ENCODE results near the gene CD83. TPM values are rescaled to one million over a fixed set of nuclear protein-coding genes. Genes with fewer than 3 reads are reported as not detected.

Gene CD83
- total and polyA plus RNA-seq, 4 donors, result 14.5 to 31.1 (median 25.1) TPM

GRCh38 chr6:14079971-14080370 lies 37.6 kb upstream of the CD83 start:
- no peaks in the 10 kb centered on the region for H3K9me3 ChIP-seq (ENCODE audit: control insufficient read depth in 4 of 4, insufficient read depth in 3 of 4, low read length in 3 of 4)
- H3K4me1 ChIP-seq (ENCODE audit: control insufficient read depth in 5 of 5, insufficient read depth in 5 of 5, low read length in 5 of 5), result peaks cover 0 to 3% (median 0%) of the 10 kb centered on the region in 5 donors
- H3K4me3 ChIP-seq, result no peak overlapping the region
- H3K9ac ChIP-seq (ENCODE audit: insufficient read depth in 1 of 2, low read length in 2 of 2), result no peak overlapping the region
- WGBS, 2 donors, result 64 to 74% methylated on average over 3 of the region's 3 CpGs
- TF ChIP-seq CTCF (IDR thresholded peaks at IDR 0.05; ENCODE audit: control extremely low read depth, extremely low read depth), result no peak
- H3K36me3 ChIP-seq (ENCODE audit: control insufficient read depth in 4 of 4, insufficient read depth in 4 of 4, low read length in 4 of 4), result no peaks in the 10 kb centered on the region
- no peaks in the 10 kb centered on the region for H3K27me3 ChIP-seq (ENCODE audit: control insufficient read depth in 3 of 3, insufficient read depth in 3 of 3, low read length in 2 of 3)
- no peak for ATAC-seq (ENCODE audit: insufficient read depth, low FRiP score)
- DNase-seq, result no peak
- H3K27ac ChIP-seq (ENCODE audit: low read depth in 1 of 2, low read length in 1 of 2), result no peak overlapping the region

GRCh38 chr6:14081126-14081525 lies 36.4 kb upstream of the CD83 start:
- Histone ChIP-seq H3K36me3 (ENCODE audit: control insufficient read depth in 4 of 4, insufficient read depth in 4 of 4, low read length in 4 of 4) (no peaks in the 10 kb centered on the region), H3K9me3 (ENCODE audit: control insufficient read depth in 4 of 4, insufficient read depth in 3 of 4, low read length in 3 of 4) (no peaks in the 10 kb centered on the region), H3K27ac (ENCODE audit: low read depth in 1 of 2, low read length in 1 of 2) (no peak overlapping the region), H3K9ac (ENCODE audit: insufficient read depth in 1 of 2, low read length in 2 of 2) (no peak overlapping the region), H3K4me3 (no peak overlapping the region), H3K4me1 (ENCODE audit: control insufficient read depth in 5 of 5, insufficient read depth in 5 of 5, low read length in 5 of 5) (no peaks in the 10 kb centered on the region), H3K27me3 (ENCODE audit: control insufficient read depth in 3 of 3, insufficient read depth in 3 of 3, low read length in 2 of 3) (no peaks in the 10 kb centered on the region)
- WGBS, 2 donors, result 85 to 91% methylated on average over 5 of the region's 5 CpGs
- DNase-seq, result no peak
- TF ChIP-seq CTCF (IDR thresholded peaks at IDR 0.05; ENCODE audit: control extremely low read depth, extremely low read depth), result no peak
- ATAC-seq (ENCODE audit: insufficient read depth, low FRiP score), result no peak

GRCh38 chr6:14082771-14083170 lies 34.8 kb upstream of the CD83 start:
- H3K36me3 ChIP-seq (ENCODE audit: control insufficient read depth in 4 of 4, insufficient read depth in 4 of 4, low read length in 4 of 4), result no peaks in the 10 kb centered on the region
- ATAC-seq (ENCODE audit: insufficient read depth, low FRiP score) (no peak), DNase-seq (no peak)
- no peak overlapping the region for H3K9ac ChIP-seq (ENCODE audit: insufficient read depth in 1 of 2, low read length in 2 of 2)
- H3K9me3 ChIP-seq (ENCODE audit: control insufficient read depth in 4 of 4, insufficient read depth in 3 of 4, low read length in 3 of 4), result no peaks in the 10 kb centered on the region
- no peaks in the 10 kb centered on the region for H3K27me3 ChIP-seq (ENCODE audit: control insufficient read depth in 3 of 3, insufficient read depth in 3 of 3, low read length in 2 of 3)
- H3K27ac ChIP-seq (ENCODE audit: low read depth in 1 of 2, low read length in 1 of 2), result no peak overlapping the region
- no peak overlapping the region for H3K4me3 ChIP-seq
- TF ChIP-seq CTCF (IDR thresholded peaks at IDR 0.05; ENCODE audit: control extremely low read depth, extremely low read depth), result no peak
- H3K4me1 ChIP-seq (ENCODE audit: control insufficient read depth in 5 of 5, insufficient read depth in 5 of 5, low read length in 5 of 5), result no peaks in the 10 kb centered on the region
- WGBS, 2 donors, result 78 to 86% methylated on average over 3 of the region's 3 CpGs

- no peak overlapping the region for H3K27ac ChIP-seq (ENCODE audit: low read depth in 1 of 2, low read length in 1 of 2)
- TF ChIP-seq CTCF (IDR thresholded peaks at IDR 0.05; ENCODE audit: control extremely low read depth, extremely low read depth), result no peak
- ATAC-seq (ENCODE audit: insufficient read depth, low FRiP score) (no peak), DNase-seq (no peak)
- WGBS, 2 donors, result 86 to 90% methylated on average over 3 of the region's 3 CpGs
- H3K9me3 ChIP-seq (ENCODE audit: control insufficient read depth in 4 of 4, insufficient read depth in 3 of 4, low read length in 3 of 4), result no peaks in the 10 kb centered on the region
- no peaks in the 10 kb centered on the region for H3K27me3 ChIP-seq (ENCODE audit: control insufficient read depth in 3 of 3, insufficient read depth in 3 of 3, low read length in 2 of 3)
- no peak overlapping the region for H3K4me3 ChIP-seq
- no peaks in the 10 kb centered on the region for H3K4me1 ChIP-seq (ENCODE audit: control insufficient read depth in 5 of 5, insufficient read depth in 5 of 5, low read length in 5 of 5)
- H3K9ac ChIP-seq (ENCODE audit: insufficient read depth in 1 of 2, low read length in 2 of 2), result no peak overlapping the region
- H3K36me3 ChIP-seq (ENCODE audit: control insufficient read depth in 4 of 4, insufficient read depth in 4 of 4, low read length in 4 of 4), result no peaks in the 10 kb centered on the region
Measured at GRCh38 chr6:14083262-14083661, 34.3 kb upstream of the CD83 start.

Data from lung (tissue), 12 donors.